Cardiac muscle cell (in vitro differentiated cells and primary cell): ENCODE measurements around the gene EVI5L. TPM values are rescaled to one million over a fixed set of nuclear protein-coding genes. Genes with fewer than 3 reads are reported as not detected.

Experiments
- DNase-seq, 2 donors: peaks; one replicate each; pipeline versions ENCODE4 v3.0.0 to v3.0.0-alpha.2; 2010 to 2017; ENCODE audit warnings: low read depth in 1 of 2, low spot score in 1 of 2
- H3K27ac ChIP-seq: fragments of 200-600 bp; sonication (generic); 2 replicates; pipeline ENCODE4 v1.5.1; 2016
- H3K27me3 ChIP-seq: fragments of 200-600 bp; sonication (generic); 2 replicates; pipeline ENCODE4 v1.6.0; 2016; ENCODE audit warnings: control low read depth
- H3K36me3 ChIP-seq: fragments of 200-600 bp; sonication (generic); 2 replicates; pipeline ENCODE4 v1.5.1; 2016; ENCODE audit warnings: control low read depth
- H3K4me1 ChIP-seq: fragments of 200-600 bp; sonication (generic); 2 replicates; pipeline ENCODE4 v1.8.1; 2017; ENCODE audit warnings: low read depth, mild to moderate bottlenecking, mixed run types
- H3K4me3 ChIP-seq: fragments of 200-600 bp; sonication (generic); 2 replicates; pipeline ENCODE4 v1.5.1; 2016; ENCODE audit warnings: mild to moderate bottlenecking
- H3K9me3 ChIP-seq: fragments of 200-600 bp; sonication (generic); 2 replicates; pipeline ENCODE4 v1.5.1; 2017; ENCODE audit warnings: low read depth, mild to moderate bottlenecking, control low read depth
- CTCF ChIP-seq: IDR thresholded peaks from 2 replicates; pipeline ENCODE4 v1.5.1; 2012; ENCODE audit warnings: low read depth, mild to moderate bottlenecking, low read length
- polyA plus RNA-seq: library from polyadenylated mRNA; unstranded; fragments of >200 nt; fragmentation: Nextera tagmentation; extraction: Ambion mirVana; gene quantifications from 2 replicates; pipeline ENCODE4 v1.2.1, GENCODE V29; 2016
- total RNA-seq: library from RNA; depleted of rRNA; stranded (reverse); fragments of >200 nt; gene quantifications from 2 replicates; pipeline ENCODE4 v1.2.3, GENCODE V29; 2016

The EVI5L gene
- total and polyA plus RNA-seq, 2 experiments from 2014 or later = 29.1 to 41.9 TPM

- Histone ChIP-seq H3K27me3 (no peaks in the 10 kb centered on the region), H3K4me3 (no peak overlapping the region), H3K4me1 (no peaks in the 10 kb centered on the region), H3K27ac (no peak overlapping the region), H3K36me3 (no peaks in the 10 kb centered on the region), H3K9me3 (no peaks in the 10 kb centered on the region)
- TF ChIP-seq CTCF = no peak
- no peak for DNase-seq
Measured at GRCh38 chr19:7817801-7818200, 12.2 kb upstream of the EVI5L start.

GRCh38 chr19:7818806-7819205 is 11.2 kb upstream of the EVI5L start:
- Histone ChIP-seq H3K27ac (no peak overlapping the region), H3K36me3 (no peaks in the 10 kb centered on the region), H3K27me3 (no peaks in the 10 kb centered on the region), H3K4me3 (no peak overlapping the region), H3K4me1 (no peaks in the 10 kb centered on the region), H3K9me3 (no peaks in the 10 kb centered on the region)
- no peak for TF ChIP-seq CTCF
- DNase-seq = no peak

- H3K4me3 ChIP-seq = no peak overlapping the region
- no peak for TF ChIP-seq CTCF
Measured at GRCh38 chr19:7819337-7819736, 10.7 kb upstream of the EVI5L start.

GRCh38 chr19:7820588-7820987 is 9.4 kb upstream of the EVI5L start:
- no peak for DNase-seq
- H3K4me3 ChIP-seq = no peak overlapping the region
- H3K9me3 ChIP-seq = no peaks in the 10 kb centered on the region
- no peaks in the 10 kb centered on the region for H3K36me3 ChIP-seq
- no peaks in the 10 kb centered on the region for H3K4me1 ChIP-seq
- no peak overlapping the region for H3K27ac ChIP-seq
- H3K27me3 ChIP-seq = no peaks in the 10 kb centered on the region
- TF ChIP-seq CTCF = no peak

More at GRCh38 chr19:7819337-7819736, 10.7 kb upstream of the EVI5L start:
- H3K36me3 ChIP-seq = no peaks in the 10 kb centered on the region
- no peak for DNase-seq
- no peaks in the 10 kb centered on the region for H3K4me1 ChIP-seq
- H3K27ac ChIP-seq = no peak overlapping the region
- no peaks in the 10 kb centered on the region for H3K9me3 ChIP-seq
- no peaks in the 10 kb centered on the region for H3K27me3 ChIP-seq

- no peak overlapping the region for H3K4me3 ChIP-seq
- no peaks in the 10 kb centered on the region for H3K9me3 ChIP-seq
- no peaks in the 10 kb centered on the region for H3K4me1 ChIP-seq
- no peaks in the 10 kb centered on the region for H3K36me3 ChIP-seq
- no peak for DNase-seq
- H3K27ac ChIP-seq = no peak overlapping the region
- H3K27me3 ChIP-seq = peaks cover 9% of the 10 kb centered on the region
- TF ChIP-seq CTCF = no peak
Measured at GRCh38 chr19:7822910-7823515, 7.0 kb upstream of the EVI5L start.
